ENCODE measurements around the gene SCAF4. TPM values are rescaled to one million over a fixed set of nuclear protein-coding genes. Genes with fewer than 3 reads are reported as not detected.

Gene SCAF4
- total RNA-seq, 1 donor from 2014 or later, result 23.1 TPM

DNA sequence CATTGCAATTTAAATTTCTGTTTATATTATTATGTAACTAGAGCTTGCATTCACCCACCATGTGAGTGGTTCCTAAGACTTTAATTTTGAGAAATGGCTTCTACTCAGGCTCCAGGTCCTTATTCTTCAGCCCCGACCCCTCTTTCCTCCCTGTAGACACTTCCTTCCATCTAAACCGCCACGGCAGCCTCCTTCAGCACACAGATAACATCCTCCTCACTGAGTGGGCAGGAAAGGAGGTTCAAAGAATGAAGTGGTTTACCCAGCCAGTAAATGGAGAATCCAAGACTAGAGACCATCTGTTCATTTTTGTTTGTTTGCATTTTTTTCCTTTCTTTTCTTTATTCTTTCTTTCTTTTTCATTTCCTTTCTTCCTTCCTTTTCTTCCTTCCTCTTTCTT is 109.5 kb downstream of the SCAF4 start:
- H3K36me3 Mint-ChIP-seq (ENCODE audit: low read depth), result no peaks in the 10 kb centered on the region
- no peak overlapping the region for H3K27ac Mint-ChIP-seq (ENCODE audit: unreplicated experiment)
- TF ChIP-seq, protein P1, sequence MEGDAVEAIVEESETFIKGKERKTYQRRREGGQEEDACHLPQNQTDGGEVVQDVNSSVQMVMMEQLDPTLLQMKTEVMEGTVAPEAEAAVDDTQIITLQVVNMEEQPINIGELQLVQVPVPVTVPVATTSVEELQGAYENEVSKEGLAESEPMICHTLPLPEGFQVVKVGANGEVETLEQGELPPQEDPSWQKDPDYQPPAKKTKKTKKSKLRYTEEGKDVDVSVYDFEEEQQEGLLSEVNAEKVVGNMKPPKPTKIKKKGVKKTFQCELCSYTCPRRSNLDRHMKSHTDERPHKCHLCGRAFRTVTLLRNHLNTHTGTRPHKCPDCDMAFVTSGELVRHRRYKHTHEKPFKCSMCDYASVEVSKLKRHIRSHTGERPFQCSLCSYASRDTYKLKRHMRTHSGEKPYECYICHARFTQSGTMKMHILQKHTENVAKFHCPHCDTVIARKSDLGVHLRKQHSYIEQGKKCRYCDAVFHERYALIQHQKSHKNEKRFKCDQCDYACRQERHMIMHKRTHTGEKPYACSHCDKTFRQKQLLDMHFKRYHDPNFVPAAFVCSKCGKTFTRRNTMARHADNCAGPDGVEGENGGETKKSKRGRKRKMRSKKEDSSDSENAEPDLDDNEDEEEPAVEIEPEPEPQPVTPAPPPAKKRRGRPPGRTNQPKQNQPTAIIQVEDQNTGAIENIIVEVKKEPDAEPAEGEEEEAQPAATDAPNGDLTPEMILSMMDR (IDR thresholded peaks at IDR 0.05), result no peak
- no peaks in the 10 kb centered on the region for H3K27me3 Mint-ChIP-seq (ENCODE audit: low read depth)
- DNase-seq (ENCODE audit: low spot score), result no peak
- no peak overlapping the region for H3K4me3 Mint-ChIP-seq (ENCODE audit: unreplicated experiment)
- peaks cover 4% of the 10 kb centered on the region for H3K9me3 Mint-ChIP-seq (ENCODE audit: low read depth)
- H3K4me1 Mint-ChIP-seq (ENCODE audit: low read depth), result no peaks in the 10 kb centered on the region

Other genes starting within 250 kb of the SCAF4 start
- gene SOD1, start 72.4 kb downstream of the SCAF4 start, total RNA-seq, result 179 to 238 TPM (median 188 TPM) in 3 replicates
- 0.92 to 1.7 TPM (median 1.6 TPM) in 3 replicates for gene HUNK, start 140.9 kb upstream of the SCAF4 start, total RNA-seq